Retinal pigment epithelial cell (primary cell): ENCODE results near the gene MYOF.

Source experiments
- DNase-seq: peaks from one replicate; pipeline ENCODE4 v3.0.0-alpha.2; 2010; ENCODE audit warnings: low read depth
- H3K4me3 ChIP-seq: 2 replicates; pipeline ENCODE4 v1.5.1; 2011; ENCODE audit warnings: mild to moderate bottlenecking, low read length, control low read depth, moderate library complexity
- TF ChIP-seq, protein P1 (sequence below): conservative IDR thresholded peaks from 2 replicates; pipeline ENCODE4 v1.5.1; 2011; ENCODE audit warnings: low read depth, low read length, control low read depth, inconsistent platforms

Gene MYOF, protein sequence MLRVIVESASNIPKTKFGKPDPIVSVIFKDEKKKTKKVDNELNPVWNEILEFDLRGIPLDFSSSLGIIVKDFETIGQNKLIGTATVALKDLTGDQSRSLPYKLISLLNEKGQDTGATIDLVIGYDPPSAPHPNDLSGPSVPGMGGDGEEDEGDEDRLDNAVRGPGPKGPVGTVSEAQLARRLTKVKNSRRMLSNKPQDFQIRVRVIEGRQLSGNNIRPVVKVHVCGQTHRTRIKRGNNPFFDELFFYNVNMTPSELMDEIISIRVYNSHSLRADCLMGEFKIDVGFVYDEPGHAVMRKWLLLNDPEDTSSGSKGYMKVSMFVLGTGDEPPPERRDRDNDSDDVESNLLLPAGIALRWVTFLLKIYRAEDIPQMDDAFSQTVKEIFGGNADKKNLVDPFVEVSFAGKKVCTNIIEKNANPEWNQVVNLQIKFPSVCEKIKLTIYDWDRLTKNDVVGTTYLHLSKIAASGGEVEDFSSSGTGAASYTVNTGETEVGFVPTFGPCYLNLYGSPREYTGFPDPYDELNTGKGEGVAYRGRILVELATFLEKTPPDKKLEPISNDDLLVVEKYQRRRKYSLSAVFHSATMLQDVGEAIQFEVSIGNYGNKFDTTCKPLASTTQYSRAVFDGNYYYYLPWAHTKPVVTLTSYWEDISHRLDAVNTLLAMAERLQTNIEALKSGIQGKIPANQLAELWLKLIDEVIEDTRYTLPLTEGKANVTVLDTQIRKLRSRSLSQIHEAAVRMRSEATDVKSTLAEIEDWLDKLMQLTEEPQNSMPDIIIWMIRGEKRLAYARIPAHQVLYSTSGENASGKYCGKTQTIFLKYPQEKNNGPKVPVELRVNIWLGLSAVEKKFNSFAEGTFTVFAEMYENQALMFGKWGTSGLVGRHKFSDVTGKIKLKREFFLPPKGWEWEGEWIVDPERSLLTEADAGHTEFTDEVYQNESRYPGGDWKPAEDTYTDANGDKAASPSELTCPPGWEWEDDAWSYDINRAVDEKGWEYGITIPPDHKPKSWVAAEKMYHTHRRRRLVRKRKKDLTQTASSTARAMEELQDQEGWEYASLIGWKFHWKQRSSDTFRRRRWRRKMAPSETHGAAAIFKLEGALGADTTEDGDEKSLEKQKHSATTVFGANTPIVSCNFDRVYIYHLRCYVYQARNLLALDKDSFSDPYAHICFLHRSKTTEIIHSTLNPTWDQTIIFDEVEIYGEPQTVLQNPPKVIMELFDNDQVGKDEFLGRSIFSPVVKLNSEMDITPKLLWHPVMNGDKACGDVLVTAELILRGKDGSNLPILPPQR (N-terminal part only)

DNA sequence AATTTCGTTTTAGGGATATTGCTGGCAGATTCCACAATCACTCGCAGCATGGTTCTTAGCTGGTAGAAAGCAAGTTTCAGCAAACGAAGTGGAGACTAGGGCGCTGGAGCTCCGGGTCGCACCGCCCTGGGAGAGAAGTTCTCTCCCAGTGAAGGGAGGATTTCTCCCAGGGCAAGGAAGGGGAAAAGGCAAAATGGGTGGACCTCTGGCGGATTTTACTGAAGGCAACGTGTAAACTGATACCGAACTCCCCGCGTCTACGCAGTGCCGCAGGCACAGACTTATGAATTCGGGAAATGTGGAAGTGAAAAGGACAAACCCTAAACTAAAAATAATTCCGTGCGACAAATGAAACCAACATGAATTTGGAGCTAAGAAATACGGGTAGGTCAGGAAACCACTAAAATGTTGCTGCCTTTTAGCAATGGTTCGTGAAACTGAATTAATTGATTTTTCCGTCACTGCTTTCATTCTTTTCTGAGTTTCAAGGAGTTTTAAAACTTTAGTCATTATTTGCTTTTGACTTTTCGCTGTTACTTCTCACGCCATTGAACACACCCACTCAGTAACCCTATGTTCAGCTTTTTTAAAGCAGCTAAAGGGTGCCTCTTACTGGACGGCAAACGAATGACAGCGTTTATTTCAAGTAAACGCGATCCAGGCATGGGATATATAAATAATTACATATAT is at the start of gene MYOF:
TSS of gene MYOF (minus strand) at position 190 of the 690 bp plus-strand sequence. CDS start at position 50, 140 bp downstream.
- TF ChIP-seq, protein P1, sequence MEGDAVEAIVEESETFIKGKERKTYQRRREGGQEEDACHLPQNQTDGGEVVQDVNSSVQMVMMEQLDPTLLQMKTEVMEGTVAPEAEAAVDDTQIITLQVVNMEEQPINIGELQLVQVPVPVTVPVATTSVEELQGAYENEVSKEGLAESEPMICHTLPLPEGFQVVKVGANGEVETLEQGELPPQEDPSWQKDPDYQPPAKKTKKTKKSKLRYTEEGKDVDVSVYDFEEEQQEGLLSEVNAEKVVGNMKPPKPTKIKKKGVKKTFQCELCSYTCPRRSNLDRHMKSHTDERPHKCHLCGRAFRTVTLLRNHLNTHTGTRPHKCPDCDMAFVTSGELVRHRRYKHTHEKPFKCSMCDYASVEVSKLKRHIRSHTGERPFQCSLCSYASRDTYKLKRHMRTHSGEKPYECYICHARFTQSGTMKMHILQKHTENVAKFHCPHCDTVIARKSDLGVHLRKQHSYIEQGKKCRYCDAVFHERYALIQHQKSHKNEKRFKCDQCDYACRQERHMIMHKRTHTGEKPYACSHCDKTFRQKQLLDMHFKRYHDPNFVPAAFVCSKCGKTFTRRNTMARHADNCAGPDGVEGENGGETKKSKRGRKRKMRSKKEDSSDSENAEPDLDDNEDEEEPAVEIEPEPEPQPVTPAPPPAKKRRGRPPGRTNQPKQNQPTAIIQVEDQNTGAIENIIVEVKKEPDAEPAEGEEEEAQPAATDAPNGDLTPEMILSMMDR, result peak; percentile 64
- DNase-seq, result no peak
- H3K4me3 ChIP-seq, result peak within 1 kb of the TSS; percentile 85

DNA sequence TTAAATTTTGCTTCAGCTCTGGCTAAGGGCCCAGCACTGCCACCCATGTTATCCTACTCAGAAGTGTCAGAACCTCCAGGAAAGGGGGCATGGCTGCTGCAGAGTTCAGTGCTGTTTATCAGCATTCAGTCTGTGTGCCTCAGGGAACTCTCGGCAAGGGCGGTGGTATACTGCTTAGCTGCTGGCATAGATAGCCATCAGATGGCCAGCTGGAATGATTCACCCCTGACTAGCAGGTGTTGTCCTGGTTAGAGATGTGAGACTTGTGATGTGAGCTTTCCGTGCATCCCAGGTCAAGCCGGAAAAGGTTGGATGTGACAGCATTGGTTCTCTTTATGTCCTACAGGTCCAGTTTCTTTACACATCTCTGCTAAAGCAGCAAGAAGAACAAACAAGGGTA is 36.4 kb upstream of the MYOF start:
- TF ChIP-seq, protein P1, result no peak
- no peak overlapping the region for H3K4me3 ChIP-seq
- no peak for DNase-seq

DNA sequence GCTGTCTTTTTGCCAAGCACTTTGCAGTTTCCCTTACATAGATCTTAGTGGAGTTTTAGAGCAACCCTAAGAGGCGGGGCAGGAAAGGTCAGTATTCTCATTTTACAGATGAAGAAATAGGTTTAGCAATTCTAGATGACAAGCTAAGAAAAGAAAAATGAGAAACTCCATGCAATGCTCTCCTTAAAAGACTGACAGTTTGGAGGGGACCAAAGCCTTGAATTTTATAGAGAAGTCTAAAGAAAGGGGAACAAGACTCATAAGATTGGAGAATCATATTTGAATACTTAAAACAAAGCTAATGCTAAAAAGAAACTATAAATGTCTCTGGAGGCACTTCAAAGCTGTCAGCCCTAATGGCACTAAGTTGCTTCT is 33.9 kb upstream of the MYOF start:
- TF ChIP-seq, protein P1, result no peak
- no peak for DNase-seq
- H3K4me3 ChIP-seq, result no peak overlapping the region

DNA sequence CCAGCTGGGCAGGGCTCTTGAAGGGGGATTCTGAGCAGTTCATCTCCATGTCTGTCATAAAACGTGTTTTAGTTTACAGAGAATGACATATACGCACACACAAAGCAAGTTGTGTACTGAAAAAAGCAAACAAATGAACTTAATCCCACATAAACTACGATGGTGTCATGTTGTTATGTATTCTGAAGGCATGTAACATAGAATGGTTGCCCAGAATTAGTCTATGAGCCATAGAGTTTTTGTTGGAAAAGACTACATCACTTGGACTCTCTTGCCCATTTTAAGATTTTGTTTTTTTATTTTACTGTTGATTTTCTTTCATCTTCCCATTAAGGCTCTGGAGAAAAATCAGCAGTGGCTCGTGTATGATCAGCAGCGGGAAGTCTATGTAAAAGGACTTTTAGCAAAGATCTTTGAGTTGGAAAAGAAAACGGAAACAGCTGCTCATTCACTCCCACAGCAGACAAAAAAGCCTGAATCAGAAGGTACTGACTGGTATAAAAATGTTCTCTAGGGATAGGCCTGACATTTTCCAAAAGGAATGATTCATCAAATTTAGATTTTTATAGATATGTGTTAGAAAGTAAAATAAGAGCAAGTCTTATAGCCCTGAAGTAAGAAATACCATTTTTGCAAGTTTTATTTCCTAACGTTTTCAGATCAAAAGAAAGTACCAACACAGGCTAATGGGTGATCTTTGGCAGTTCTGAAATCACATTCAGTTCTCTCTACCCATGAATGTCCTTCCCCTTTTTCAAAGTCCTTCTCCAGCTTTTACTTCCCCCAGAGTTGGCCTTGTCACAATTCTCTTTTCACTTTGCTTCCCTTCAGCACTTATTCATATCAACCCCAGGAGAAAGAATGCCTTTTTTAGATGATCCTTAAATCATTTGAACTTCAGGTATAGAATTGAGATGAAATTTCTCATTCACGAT is 33.2 kb upstream of the MYOF start:
- no peak overlapping the region for H3K4me3 ChIP-seq
- TF ChIP-seq, protein P1, result no peak
- no peak for DNase-seq

DNA sequence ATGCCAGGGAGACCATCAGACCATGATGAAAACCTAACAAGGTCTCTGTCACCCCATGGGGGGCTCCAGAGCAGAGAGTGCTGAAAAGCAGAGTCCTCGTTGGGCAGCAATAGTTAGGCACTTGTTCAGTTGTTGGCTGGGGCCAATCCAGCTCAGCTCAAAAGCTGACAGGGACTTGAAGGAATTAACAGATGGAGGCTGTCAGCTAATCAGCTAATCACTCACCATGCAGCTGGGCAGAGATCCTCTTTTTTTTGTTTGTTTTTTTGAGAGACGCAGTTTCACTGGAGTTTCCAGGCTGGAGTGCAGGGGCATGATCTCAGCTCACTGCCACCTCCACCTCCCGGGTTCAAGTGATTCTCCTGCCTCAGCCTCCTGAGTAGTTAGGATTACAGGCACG is 32.4 kb upstream of the MYOF start:
- H3K4me3 ChIP-seq, result no peak overlapping the region
- TF ChIP-seq, protein P1, result no peak
- DNase-seq, result no peak
